Ammon's horn (tissue), 1 donor: Measurements from ENCODE around the gene ZNF540.
"Not testable (repeated sequence)": the region's sequence is repeated elsewhere in the genome, so short reads cannot be mapped to it uniquely, and the experiment has no call there.

ENCODE experiments used
- DNase-seq: peaks from one replicate; pipeline ENCODE4 v3.0.0-alpha.2; 2016; ENCODE audit warnings: low spot score

ZNF540 gene

GRCh38 chr19:37594304-37594981 lies at the start of gene ZNF540, which contains the start of gene ZNF571:
TSS of gene ZNF540 (plus strand) at chr19:37594876. CDS start at chr19:37598448, 3,572 bp downstream.
TSS of gene ZNF571 (minus strand) at chr19:37594792. CDS start at chr19:37586676, 8,116 bp downstream.
- DNase-seq: peak; percentile 97

- no peak for DNase-seq
Observed at GRCh38 chr19:37551129-37551993, 43.3 kb upstream of the ZNF540 start.

GRCh38 chr19:37563518-37563917 lies 31.2 kb upstream of the ZNF540 start:
- no peak for DNase-seq

GRCh38 chr19:37564624-37565369 lies 29.9 kb upstream of the ZNF540 start:
- DNase-seq: no peak

GRCh38 chr19:37565370-37565669 lies 29.4 kb upstream of the ZNF540 start:
- no peak for DNase-seq

- no peak for DNase-seq
Observed at GRCh38 chr19:37572203-37572602, 22.5 kb upstream of the ZNF540 start.

GRCh38 chr19:37583340-37583739 lies 11.3 kb upstream of the ZNF540 start:
- DNase-seq: no peak

- DNase-seq: no peak
Observed at GRCh38 chr19:37593996-37594303, 726 bp upstream of the ZNF540 start.

GRCh38 chr19:37594982-37595382 lies 306 bp downstream of the ZNF540 start:
- DNase-seq: peak; percentile 77

- DNase-seq: no peak
Observed at GRCh38 chr19:37635076-37636056, 40.7 kb downstream of the ZNF540 start.

GRCh38 chr19:37654118-37654517 lies 59.4 kb downstream of the ZNF540 start:
- no peak for DNase-seq

- peak; percentile 47 for DNase-seq
Observed at GRCh38 chr19:37654629-37655300, 60.1 kb downstream of the ZNF540 start.

- peak; percentile 89 for DNase-seq
Observed at GRCh38 chr19:37655301-37655688, 60.6 kb downstream of the ZNF540 start, which contains the start of gene ZFP30. TSS of gene ZFP30 (minus strand) at chr19:37655465. CDS start at chr19:37647822, 7,643 bp downstream.

- peak; percentile 85 for DNase-seq
Observed at GRCh38 chr19:37655689-37656371, 61.2 kb downstream of the ZNF540 start.

GRCh38 chr19:37657157-37657556 lies 62.5 kb downstream of the ZNF540 start:
- DNase-seq: not testable (repeated sequence)
